ENCODE results near the gene PDE4A.
"Not testable (repeated sequence)": the region's sequence is repeated elsewhere in the genome, so short reads cannot be mapped to it uniquely, and the experiment has no call there.

Gene PDE4A

DNA sequence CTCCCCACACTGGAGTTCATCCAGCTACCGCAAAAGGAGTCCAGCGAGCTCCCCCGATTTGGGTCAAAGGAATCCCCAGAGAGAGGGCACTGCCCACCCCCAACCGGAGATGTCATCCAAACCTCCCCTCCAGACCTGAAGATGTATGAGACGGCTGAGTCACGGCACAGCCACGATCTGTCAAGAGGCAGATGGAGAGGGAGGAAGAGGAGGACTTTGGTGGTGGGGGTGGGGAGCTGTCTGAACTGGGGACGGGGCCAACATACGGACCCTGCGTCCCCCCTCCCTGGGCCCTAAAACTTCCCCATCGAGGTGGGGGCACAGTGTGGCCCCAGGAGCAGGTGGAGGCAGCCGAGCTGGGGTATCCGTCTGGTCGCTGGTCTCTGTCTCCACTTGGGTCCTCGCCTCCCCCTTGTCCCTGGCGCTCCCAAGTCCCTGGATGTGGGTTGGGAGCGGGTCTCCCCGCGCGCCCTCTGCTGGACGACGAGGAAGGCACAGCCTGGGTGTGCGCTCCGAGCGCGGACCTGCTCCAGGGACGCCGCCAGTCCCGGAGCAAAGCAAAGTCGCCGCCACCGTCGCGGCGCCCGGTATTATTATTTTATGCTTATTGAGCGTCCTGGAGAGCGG, 3.8 kb downstream of the PDE4A start:
- DNase-seq (ENCODE audit: low read depth in 2 of 3, low spot score in 1 of 3) = peak in 2 of 3 donors; percentile 55 to 70

DNA sequence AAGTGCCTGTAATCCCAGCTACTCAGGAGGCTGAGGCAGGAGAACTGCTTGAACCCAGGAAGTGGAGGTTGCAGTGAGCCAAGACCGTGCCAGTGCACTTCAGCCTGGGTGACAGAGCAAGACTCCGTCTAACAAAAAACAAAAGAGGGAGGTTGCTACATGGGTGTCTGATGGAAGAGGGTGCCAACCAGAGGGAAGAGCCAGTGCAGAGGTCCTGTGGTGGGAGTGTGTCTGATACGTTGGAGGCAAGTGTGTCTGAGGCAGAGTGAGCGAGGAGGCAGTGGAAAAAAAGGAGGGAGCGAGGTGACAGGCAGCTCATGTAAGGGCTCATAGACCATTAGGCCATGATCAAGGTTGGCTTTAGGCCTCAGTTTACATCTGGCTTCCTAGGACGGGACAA, 6.8 kb downstream of the PDE4A start:
- no peak for DNase-seq (ENCODE audit: low read depth in 2 of 3, low spot score in 1 of 3)

DNA sequence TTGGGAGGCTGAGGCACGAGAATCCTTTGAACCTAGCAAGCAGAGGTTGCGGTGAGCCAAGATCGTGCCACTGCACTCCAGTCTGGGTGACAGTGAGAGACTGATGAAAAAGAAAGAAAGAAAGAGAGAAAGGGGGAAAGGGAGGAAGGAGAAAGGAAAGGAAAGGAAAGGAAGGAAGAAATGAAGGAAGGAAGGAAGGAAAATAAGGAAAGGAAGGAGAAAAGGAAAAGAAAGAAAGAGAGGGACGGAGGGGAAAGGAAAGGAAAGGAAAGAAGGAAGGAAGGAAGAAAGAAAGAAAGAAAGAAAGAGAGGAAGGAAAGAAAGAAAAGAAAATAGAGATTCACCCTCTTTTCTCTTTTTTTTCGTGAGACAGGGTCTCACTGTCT, 8.7 kb downstream of the PDE4A start:
- DNase-seq (ENCODE audit: low read depth in 2 of 3, low spot score in 1 of 3) = no peak

DNA sequence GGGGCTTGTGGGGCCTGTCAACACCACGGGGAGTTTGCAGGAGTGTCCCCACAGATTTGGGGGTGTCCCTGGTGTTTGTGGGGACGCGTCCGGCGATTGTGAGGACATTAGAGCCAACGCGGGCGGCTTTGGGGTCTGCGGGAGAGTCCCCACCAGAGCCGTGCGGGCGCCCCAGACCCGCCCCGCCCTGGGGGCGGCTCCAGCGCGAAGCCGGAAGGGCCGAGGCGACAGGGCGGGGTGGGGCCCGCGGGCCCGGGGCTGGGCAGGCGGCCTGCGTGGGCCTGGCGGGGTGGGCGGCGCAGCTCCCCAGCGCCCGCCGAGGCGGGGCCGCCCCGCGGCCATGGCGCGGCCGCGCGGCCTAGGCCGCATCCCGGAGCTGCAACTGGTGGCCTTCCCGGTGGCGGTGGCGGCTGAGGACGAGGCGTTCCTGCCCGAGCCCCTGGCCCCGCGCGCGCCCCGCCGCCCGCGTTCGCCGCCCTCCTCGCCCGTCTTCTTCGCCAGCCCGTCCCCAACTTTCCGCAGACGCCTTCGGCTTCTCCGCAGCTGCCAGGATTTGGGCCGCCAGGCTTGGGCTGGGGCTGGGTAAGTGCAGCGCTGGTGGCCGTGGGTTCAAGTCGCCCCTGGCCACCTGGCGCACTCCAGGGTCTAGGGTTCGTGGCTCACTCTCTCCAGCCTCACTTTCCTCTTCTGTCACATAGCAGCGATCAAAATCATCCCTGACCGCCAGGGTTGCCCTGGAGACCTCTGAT, 10.3 kb downstream of the PDE4A start:
- no peak for DNase-seq (ENCODE audit: low read depth in 2 of 3, low spot score in 1 of 3)

DNA sequence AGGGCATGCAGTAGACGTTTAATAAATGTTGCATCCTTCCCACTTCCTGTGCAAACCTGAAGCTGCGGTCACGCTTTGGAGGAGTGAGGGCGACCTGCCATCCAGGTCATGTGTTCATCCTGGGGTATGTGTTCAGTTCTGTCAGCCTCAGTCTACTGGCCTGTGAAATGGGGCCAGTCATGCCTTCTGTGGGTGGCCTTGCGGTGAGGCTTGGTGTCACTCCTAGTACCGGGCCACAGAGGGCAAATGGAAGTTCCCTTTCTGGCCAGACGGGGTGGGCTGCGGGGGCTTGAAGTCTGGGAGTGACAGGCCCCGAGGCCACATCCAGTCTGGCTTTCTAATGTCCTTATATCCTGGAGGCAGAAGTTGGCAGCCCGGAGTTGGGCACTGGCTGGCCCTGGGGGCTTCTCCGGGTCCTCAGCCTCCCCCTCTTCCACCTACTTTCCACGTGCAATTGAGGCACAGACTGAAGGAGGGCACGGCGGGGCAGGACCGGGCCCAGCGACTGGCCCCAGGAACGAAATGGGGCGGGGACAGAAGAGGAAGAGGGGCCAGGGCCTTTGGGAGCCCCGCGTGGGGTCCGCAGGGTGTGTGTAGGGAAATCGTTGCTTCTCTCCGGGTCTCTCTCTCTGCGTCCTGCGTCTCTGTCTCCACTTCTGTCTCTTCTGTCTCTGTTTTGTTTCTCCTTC, 11.1 kb downstream of the PDE4A start:
- no peak for DNase-seq (ENCODE audit: low read depth in 2 of 3, low spot score in 1 of 3)

DNA sequence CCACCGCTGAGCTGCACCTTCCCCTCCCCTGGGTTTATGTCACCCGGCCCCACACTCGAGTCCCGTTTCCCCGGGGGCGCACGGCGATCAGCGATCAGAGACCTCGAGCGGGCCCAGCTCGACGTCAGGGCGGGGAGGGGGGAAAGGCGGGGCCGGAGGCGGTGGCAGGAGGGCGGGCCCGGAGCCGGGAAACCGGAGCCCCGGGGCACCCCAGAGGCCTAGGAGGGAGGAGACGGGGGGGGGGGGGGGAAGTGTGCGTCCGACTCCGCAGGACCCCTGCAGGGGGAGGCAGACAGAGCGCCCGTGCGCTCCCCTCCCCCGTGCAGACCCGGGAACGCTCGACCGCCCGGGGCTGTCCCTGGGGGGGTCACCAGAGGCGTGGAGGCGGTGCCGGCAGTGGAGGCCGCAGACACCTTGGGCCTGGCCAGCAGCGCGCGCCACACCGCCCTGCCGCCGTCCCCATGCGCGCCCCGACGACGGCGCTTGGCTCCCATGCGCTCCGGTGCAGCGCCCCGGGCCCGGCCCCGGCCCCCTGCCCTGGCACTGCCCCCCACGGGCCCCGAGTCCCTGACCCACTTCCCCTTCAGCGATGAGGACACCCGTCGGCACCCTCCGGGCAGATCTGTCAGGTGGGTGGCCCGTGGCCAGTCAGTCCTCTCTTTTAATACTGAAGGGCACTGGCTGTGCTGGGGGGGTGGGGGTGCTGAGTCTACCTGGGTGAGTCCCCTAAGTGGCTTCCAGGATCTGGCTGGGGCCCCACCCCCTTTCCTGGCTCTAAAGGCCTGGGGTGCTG, 11.8 kb downstream of the PDE4A start:
- peak in 1 of 3 donors; percentile 50 for DNase-seq (ENCODE audit: low read depth in 2 of 3, low spot score in 1 of 3)

DNA sequence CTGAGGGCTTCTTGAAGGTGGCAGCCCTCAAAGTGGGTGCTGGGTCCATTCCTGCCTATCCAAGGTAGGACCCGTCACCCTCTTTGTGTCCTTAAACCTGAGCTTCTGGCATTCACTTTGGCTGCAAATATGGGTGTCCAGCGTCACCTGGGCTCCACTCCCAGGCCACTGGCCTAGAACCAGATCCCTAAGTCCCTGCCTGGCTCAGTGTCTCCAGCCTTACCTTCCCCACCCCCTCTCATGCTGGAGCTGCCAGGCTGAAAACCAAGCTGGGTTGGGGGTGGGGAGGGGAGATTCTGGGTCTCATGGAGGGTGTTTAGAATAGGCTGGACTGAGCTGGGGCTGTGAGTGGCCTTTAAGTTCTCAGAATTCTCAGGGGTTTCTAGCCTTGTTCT, 12.4 kb downstream of the PDE4A start:
- no peak for DNase-seq (ENCODE audit: low read depth in 2 of 3, low spot score in 1 of 3)

DNA sequence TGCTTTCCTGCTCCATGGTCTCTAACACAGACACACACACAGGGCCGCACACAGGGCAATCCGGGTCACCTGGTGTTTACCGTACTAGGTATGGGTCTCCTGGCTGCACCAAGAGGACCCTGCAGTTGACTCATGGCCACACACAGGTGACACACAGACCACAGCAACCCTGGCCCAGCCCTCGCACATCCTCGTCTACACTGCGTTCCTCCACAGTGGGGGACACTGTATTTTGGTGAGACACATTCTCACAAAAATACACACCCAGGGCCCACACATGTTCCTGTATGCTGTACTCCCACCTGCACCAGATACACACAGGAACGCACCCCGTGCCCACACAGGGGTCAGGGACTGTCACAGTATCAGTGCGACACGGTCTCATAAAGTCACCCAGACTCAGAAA, 12.8 kb downstream of the PDE4A start:
- DNase-seq (ENCODE audit: low read depth in 2 of 3, low spot score in 1 of 3) = no peak

DNA sequence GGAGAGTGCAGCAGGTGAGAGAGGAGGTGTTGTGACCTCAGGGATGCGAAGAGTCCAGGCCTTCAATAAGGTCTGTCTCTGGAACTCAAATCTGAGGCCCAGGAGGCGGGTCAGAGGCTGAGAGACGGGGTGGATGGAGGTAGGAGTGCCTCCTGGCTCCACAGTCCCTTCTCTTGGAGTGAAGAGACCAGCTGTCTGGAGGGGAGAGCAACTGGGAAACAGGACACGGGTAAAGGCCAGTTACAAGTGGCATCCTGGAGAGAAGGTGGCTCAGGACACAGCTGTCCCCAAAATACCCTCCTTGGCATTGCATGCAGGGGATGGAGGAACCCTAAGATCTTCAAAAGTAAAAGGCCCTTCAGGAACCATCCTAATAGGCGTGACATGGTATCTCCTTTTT, 19.2 kb downstream of the PDE4A start:
- no peak for DNase-seq (ENCODE audit: low read depth in 2 of 3, low spot score in 1 of 3)

DNA sequence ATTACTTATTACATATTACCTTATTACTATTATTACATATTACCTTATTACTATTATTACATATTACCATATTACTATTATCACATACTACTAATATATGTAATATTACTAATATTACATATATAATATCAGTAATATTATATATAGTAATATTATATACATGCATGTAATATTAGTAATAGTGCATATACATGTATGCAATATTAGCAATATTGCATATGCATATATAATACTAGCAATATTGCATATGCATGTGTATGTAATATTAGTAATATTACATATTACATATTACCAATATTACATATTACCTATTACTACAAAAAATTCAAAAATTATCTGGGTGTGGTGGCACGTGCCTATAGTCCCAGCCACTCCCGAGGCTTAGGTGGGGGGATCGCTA, 22.4 kb downstream of the PDE4A start:
- DNase-seq (ENCODE audit: low read depth in 2 of 3, low spot score in 1 of 3) = no peak

DNA sequence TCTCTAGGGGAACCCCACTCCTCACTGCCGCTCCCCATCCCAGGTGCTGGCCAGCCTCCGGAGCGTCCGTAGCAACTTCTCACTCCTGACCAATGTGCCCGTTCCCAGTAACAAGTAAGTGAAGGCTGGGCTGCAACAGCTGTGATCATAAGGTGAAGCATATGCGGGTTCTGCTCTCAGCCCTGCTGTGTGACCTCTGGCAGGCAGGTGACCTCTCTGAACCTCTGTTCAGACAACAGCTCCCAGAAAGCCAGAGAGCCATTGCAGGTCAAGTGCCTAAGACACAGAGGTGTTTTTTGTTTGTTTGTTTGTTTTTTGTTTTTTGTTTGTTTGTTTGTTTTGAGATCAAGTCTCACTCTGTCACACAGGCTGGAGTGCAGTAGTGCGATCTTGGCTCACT, 28.7 kb downstream of the PDE4A start:
- no peak for DNase-seq (ENCODE audit: low read depth in 2 of 3, low spot score in 1 of 3)

DNA sequence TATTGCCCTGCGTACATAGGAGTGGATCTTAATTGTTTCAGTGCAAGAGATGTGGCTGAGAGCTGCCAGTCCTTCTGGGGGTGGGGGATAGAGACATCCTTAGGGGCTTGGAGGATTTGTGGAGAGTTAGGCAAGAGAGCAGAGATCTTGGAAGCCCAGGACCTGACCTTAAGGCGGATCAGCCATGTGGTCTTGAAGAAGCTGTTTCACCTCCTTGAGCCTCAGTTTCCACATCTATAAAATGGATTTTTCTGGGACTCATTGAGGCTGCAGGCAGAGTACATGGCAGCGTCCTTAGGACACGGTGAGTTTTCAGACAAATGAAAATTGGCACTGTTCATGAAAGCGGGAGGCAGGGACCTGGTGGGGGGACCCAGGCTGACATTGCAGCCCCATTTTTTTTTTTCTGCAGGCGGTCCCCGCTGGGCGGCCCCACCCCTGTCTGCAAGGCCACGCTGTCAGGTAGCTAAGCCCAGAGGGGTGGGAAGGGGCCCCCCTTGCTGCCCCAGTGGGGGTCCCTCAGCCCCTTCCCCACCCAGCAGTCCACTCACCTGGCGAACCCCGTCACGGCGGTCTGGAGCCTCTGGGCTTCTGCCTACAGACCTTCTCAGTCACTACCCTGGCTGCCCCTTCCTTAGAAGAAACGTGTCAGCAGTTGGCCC, 30.0 kb downstream of the PDE4A start:
- no peak for DNase-seq (ENCODE audit: low read depth in 2 of 3, low spot score in 1 of 3)

DNA sequence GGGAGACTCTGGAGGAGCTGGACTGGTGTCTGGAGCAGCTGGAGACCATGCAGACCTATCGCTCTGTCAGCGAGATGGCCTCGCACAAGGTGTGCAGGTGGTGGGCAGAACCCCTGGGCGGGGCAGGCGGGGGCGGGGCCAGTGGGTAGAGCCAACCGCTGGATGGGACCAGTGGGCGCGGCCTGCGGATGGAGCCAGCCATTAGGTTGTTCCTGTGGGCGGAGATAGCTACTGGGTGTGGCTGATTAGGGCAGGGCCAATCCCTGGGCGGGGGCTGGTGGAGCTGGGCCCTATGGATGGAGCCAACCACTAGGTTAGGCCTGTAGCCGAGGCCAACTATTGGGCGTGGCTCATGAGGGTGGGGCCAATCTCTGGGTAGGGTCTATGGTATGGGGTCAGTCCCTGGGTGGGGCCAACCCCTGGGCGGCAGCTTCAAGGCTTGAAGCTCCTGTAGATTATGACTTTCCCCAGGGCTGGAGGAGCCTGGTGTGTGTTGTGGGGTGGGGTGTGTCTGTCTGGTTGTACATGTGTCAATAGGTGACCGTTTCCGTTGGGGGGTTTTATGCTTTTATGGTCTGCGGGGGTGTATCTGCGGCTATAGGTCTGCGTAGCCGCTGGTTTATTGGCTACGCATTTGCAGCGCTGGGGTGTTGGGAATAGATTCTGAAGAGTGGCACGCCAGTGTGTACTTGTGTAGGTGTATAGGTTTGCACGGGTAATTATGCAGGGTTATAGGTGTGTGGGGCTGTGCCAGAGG, 30.7 kb downstream of the PDE4A start:
- DNase-seq (ENCODE audit: low read depth in 2 of 3, low spot score in 1 of 3) = no peak

DNA sequence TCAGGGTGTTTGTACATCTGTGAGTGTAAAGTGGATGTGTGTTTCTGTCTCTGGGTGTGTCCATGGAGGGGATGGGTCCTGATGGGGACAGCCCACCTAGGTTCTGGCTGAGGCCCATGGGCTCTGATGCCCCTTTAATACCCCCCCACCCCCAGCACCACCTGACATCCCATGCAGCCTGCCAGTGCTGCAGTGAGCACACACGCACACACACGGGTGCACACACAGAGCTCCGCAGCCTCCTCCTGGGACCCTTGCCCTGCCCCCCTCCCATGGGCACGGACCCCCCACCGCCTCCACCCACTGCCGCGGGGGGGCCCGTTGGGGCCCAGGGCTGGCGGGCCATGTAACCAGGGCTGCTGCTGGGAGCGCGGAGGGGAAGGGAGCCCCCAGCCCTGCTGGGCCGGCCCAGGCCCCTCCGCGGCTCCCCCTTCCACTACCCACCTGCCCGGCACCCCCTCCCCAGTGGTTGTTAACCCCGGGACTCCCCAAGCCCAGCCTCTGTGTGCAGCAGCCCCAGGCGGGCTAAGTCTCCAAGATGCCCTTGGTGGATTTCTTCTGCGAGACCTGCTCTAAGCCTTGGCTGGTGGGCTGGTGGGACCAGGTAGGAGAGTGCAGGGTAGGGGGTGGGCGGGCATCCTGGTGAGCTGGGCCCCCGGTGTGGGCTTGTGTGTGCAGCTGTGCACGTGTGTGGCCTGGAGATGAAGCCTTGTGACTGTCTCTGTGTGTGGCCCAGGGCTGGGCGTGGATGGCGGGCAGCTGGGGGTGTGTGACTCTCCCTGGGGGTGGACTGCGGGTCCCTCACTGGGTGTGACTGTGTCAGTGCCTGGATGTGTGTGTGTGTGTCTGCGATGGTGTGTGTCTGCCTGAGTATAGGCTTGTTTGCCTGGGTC, 32.6 kb downstream of the PDE4A start:
- DNase-seq (ENCODE audit: low read depth in 2 of 3, low spot score in 1 of 3) = no peak

DNA sequence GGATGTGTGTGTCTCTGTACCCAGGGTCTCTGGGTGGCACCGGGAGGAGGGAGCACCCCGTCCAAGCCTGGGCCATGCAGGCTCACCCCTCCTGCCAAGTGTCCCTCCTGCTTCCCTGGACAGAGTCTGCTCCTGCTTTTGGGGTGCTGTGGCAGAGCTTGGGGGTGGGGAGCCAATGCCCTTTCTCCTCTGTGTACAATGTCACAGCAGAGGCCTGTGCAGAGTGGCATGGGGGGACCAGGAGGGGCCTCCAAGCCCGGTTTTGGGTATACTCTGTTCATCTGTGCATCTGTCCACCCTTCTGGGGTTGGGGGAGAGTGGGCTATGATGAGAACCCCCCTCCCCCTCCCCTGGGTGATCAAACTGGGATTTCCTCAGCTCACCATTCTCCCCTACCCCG, 33.5 kb downstream of the PDE4A start:
- no peak for DNase-seq (ENCODE audit: low read depth in 2 of 3, low spot score in 1 of 3)

DNA sequence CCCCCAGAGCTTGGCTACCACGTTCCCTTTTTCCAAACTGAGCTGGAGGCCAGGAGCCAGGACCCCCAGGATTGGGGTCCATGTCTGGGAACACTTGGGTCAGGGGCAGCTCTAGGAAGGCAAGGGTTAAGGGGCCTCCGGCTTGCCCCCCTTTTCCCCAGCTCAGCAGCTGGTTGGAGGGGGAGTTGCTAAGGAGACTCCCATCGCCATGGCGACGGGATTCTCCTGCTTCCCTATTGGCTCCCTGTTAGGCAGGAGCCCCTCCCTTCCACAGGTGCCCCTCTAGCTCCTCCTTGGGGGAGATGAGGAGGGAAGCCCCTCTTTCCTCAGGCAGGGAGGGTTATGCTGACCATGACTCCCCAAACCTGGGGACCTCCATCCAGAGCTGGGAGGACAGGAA, 33.9 kb downstream of the PDE4A start:
- no peak for DNase-seq (ENCODE audit: low read depth in 2 of 3, low spot score in 1 of 3)

DNA sequence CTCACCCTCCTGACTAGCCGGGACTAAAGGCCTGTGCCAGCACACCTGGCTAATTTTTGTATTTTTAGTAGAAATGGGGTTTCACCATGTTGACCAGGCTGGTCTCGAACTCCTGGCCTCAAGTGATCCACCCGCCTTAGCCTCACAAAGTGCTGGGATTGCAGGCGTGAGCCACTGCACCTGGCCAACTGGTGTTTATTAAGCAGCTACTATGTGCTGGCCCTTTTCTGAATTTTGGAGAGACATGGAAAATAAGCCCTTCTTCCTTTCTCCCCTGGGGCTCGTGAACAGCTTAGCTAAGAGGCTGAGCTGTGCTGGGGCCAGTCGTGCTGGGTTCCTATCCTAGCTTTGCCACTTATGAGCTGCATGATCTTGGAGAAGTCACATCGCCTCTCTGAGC, 38.4 kb downstream of the PDE4A start:
- not testable (repeated sequence) for DNase-seq (ENCODE audit: low read depth in 2 of 3, low spot score in 1 of 3)

DNA sequence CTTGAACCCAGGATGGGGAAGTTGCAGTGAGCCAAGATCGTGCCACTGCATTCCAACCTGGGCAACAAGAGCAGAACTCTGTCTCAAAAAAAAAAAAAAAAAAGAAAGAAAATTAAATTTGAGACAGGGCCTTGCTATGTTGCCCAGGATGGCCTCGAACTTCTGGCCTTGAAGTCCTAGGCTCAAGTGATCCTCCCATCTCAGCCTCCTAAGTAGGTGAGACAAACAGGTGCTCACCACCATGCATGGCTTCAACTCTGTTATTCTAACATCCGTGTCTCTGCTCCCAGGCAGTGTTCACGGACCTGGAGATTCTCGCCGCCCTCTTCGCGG, 40.3 kb downstream of the PDE4A start:
- no peak for DNase-seq (ENCODE audit: low read depth in 2 of 3, low spot score in 1 of 3)
